AG09319 (cell line): ENCODE results near the gene CHMP4A.
"Not testable (repeated sequence)": the region's sequence is repeated elsewhere in the genome, so short reads cannot be mapped to it uniquely, and the experiment has no call there.

ENCODE experiments used
- DNase-seq: peaks from one replicate; pipeline ENCODE4 v3.0.0-alpha.2; 2010; ENCODE audit warnings: low read depth; ENCODE audit errors: extremely low read depth
- TF ChIP-seq, protein P1 (sequence below): IDR thresholded peaks from 2 replicates; pipeline ENCODE4 v1.5.1; 2011; ENCODE audit warnings: low read depth, mild to moderate bottlenecking, inconsistent platforms, low read length, moderate library complexity

CHMP4A gene

DNA sequence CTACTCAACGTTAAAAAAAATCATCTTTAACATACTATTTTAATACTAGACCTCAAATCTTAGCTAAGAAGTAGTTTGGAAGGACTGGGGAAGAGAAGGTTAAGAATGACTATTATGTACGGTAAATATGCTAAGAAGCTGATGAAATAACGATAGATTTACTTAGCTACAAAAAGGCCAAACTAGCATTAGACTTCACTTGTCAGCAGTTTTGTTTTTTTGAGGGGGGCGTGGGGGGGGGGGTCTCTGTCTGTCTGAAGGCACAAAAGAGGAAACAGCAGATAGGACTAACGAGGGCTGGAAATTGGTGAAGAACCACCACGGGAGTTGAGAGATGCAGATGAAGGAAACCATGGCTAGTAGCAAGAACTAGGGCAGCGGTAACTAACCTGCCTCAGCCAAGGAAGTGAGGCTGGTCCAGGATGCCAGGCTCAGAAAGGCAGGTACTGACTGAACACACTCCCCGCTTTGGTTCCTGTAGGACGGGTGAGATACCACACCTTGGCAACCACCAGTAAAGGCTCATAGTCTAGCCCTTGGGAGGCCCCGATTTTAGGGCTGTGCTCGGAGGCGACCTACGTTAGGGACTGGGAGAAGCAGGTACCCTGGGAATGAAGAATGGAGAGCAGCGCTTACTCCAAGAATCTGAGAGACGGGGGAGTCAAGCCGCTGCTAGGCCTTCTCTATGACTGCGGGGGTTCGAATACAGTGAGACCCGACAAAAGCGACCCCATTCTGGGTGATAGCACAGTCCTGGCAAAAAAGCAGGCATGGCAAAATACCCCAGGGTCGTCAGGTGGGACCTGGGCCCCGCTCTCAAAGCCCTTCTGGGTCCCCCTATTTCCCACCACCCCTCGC lies 18.2 kb upstream of the CHMP4A start:
- TF ChIP-seq, protein P1, sequence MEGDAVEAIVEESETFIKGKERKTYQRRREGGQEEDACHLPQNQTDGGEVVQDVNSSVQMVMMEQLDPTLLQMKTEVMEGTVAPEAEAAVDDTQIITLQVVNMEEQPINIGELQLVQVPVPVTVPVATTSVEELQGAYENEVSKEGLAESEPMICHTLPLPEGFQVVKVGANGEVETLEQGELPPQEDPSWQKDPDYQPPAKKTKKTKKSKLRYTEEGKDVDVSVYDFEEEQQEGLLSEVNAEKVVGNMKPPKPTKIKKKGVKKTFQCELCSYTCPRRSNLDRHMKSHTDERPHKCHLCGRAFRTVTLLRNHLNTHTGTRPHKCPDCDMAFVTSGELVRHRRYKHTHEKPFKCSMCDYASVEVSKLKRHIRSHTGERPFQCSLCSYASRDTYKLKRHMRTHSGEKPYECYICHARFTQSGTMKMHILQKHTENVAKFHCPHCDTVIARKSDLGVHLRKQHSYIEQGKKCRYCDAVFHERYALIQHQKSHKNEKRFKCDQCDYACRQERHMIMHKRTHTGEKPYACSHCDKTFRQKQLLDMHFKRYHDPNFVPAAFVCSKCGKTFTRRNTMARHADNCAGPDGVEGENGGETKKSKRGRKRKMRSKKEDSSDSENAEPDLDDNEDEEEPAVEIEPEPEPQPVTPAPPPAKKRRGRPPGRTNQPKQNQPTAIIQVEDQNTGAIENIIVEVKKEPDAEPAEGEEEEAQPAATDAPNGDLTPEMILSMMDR, result no peak
- no peak for DNase-seq

DNA sequence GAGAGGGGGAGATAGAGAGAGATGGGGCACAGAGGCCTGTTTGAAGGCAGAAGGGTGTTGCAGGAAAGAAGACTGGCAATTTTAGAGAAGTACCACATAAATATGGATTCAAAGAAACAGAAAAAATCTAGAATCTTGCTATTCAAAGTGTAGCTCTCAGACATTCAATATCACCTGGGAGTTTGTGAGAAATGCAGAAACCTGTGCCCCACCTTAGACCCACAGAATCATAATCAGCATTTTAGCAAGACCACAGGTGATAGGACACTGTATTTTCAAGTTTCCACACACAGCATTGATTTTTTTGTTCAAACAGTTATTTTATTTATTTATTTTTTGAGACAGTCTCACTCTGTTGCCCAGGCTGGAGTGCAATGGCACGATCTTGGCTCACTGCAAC lies 15.6 kb upstream of the CHMP4A start:
- no peak for DNase-seq
- TF ChIP-seq, protein P1, result no peak

GRCh38 chr14:24226473-24226872 lies 13.2 kb upstream of the CHMP4A start:
- TF ChIP-seq, protein P1, result no peak
- DNase-seq, result no peak

DNA sequence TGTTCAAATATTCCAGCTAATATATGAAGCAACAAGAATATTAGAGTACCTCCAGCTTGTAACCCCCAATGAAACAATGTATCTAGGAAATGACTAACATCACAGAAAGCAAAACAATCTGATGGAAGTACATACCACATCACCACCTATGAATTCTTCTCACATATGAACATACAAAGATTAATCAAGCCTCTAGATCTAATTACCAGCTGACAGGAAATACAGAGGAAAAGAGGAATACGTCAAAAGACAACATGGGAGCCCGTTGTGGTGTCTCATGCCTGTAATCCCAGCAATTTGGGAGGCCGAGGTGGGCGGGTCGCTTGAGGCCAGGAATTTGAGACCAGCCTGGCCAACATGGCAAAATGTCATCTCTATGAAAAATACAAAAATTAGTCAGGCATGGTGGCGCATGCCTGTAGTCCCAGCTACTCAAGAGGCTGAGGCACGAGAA lies 11.4 kb upstream of the CHMP4A start:
- TF ChIP-seq, protein P1, result no peak

DNA sequence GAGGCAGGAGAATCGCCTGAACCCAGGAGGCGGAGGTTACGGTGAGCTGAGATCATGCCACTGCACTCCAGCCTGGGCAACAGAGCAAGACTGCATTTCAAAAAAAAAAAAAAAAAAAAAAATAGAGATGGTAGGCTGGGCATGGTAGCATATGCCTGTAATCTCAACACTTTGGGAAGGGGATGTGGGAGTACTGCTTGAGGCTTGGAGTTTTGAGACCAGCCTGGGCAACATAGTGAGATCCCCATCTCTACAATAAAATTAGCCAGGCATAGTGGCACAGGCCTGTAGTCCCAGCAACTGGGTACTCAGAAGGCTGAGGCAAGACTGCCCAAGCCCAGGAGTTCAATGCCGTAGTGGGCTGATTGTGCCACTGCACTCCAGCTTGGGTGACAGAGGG lies 9.7 kb upstream of the CHMP4A start:
- not testable (repeated sequence) for DNase-seq

More for the DNA sequence above, 11.4 kb upstream of the CHMP4A start:
- DNase-seq, result no peak

DNA sequence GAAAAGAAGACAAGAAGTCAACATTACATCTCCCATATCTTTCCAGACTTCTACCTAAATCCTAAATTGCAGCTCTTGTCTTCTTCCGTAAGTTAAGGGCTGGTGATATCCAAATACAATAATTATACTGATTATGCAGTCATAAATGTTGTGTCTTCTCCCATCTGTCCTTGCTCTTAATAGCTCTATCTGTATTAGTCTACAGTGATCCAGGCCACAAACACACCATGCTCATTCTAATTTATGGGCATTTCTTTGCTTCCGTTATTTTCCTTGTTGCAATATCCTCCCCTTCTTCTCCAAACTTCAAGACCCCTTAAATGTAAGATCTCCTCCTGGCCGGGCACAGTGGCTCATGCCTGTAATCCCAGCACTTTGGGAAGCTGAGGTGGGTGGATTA lies 6.2 kb upstream of the CHMP4A start:
- TF ChIP-seq, protein P1, result no peak
- no peak for DNase-seq

DNA sequence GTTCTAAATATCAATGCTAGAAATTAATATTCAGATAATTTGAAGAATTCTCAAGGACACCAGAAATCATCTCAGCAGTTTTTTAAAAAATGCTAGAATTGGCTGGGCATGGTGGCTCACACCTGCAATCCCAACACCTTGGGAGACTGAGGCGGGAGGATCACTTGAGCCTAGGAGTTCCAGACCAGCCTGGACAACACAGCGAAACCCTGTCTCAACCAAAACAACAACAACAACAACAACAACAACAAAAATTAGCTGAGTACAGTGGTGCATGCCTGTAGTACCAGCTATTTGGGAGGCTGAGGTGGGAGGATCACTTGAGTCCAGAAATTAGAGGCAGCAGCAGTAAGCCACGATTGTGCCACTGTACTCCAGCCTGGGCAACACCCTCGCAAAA lies 5.8 kb upstream of the CHMP4A start:
- DNase-seq, result no peak
- TF ChIP-seq, protein P1, result no peak

GRCh38 chr14:24216876-24217275 lies 3.6 kb upstream of the CHMP4A start:
- not testable (repeated sequence) for DNase-seq
